ENCODE measurements around the gene SYTL3.

SYTL3 gene

GRCh38 chr6:158751224-158751623, 101.4 kb downstream of the SYTL3 start:
- Histone ChIP-seq H3K4me3 (ENCODE audit: insufficient read depth, low read depth, low read length) (no peak overlapping the region), H3K36me3 (ENCODE audit: control insufficient read depth, insufficient read depth, low read length) (no peaks in the 10 kb centered on the region), H3K27me3 (ENCODE audit: control insufficient read depth, insufficient read depth, low read length, poor library complexity, severe bottlenecking) (no peaks in the 10 kb centered on the region), H3K9me3 (ENCODE audit: control insufficient read depth, low read length) (no peaks in the 10 kb centered on the region), H3K27ac (ENCODE audit: insufficient read depth, low read depth, low read length, poor library complexity, severe bottlenecking) (no peak overlapping the region), H3K4me1 (ENCODE audit: control insufficient read depth, insufficient read depth, low read length) (no peaks in the 10 kb centered on the region)
- WGBS, 2 experiments, result 88 to 89% methylated on average over 9 of the region's 9 CpGs

GRCh38 chr6:158751921-158752320, 102.1 kb downstream of the SYTL3 start:
- no peaks in the 10 kb centered on the region for H3K27me3 ChIP-seq (ENCODE audit: control insufficient read depth, insufficient read depth, low read length, poor library complexity, severe bottlenecking)
- peaks cover under 1% of the 10 kb centered on the region for H3K4me1 ChIP-seq (ENCODE audit: control insufficient read depth, insufficient read depth, low read length)
- H3K4me3 ChIP-seq (ENCODE audit: insufficient read depth, low read depth, low read length), result no peak overlapping the region
- 90 to 91% methylated on average over 9 of the region's 9 CpGs for WGBS, 2 experiments
- H3K36me3 ChIP-seq (ENCODE audit: control insufficient read depth, insufficient read depth, low read length), result no peaks in the 10 kb centered on the region
- H3K9me3 ChIP-seq (ENCODE audit: control insufficient read depth, low read length), result no peaks in the 10 kb centered on the region
- H3K27ac ChIP-seq (ENCODE audit: insufficient read depth, low read depth, low read length, poor library complexity, severe bottlenecking), result no peak overlapping the region

GRCh38 chr6:158752613-158753012, 102.8 kb downstream of the SYTL3 start:
- Histone ChIP-seq H3K27ac (ENCODE audit: insufficient read depth, low read depth, low read length, poor library complexity, severe bottlenecking) (no peak overlapping the region), H3K36me3 (ENCODE audit: control insufficient read depth, insufficient read depth, low read length) (no peaks in the 10 kb centered on the region), H3K27me3 (ENCODE audit: control insufficient read depth, insufficient read depth, low read length, poor library complexity, severe bottlenecking) (no peaks in the 10 kb centered on the region), H3K9me3 (ENCODE audit: control insufficient read depth, low read length) (no peaks in the 10 kb centered on the region), H3K4me1 (ENCODE audit: control insufficient read depth, insufficient read depth, low read length) (peaks cover 7% of the 10 kb centered on the region), H3K4me3 (ENCODE audit: insufficient read depth, low read depth, low read length) (no peak overlapping the region)
- WGBS, 2 experiments, result 19% methylated on average over 3 of the region's 3 CpGs

- WGBS, 2 experiments, result 90 to 92% methylated on average over 9 of the region's 9 CpGs
- Histone ChIP-seq H3K27me3 (ENCODE audit: control insufficient read depth, insufficient read depth, low read length, poor library complexity, severe bottlenecking) (no peaks in the 10 kb centered on the region), H3K4me3 (ENCODE audit: insufficient read depth, low read depth, low read length) (no peak overlapping the region), H3K4me1 (ENCODE audit: control insufficient read depth, insufficient read depth, low read length) (peaks cover 13% of the 10 kb centered on the region), H3K36me3 (ENCODE audit: control insufficient read depth, insufficient read depth, low read length) (no peaks in the 10 kb centered on the region), H3K27ac (ENCODE audit: insufficient read depth, low read depth, low read length, poor library complexity, severe bottlenecking) (no peak overlapping the region), H3K9me3 (ENCODE audit: control insufficient read depth, low read length) (no peaks in the 10 kb centered on the region)
Measured at GRCh38 chr6:158753811-158754210, 104.0 kb downstream of the SYTL3 start.

- no peak overlapping the region for H3K27ac ChIP-seq (ENCODE audit: insufficient read depth, low read depth, low read length, poor library complexity, severe bottlenecking)
- 94 to 95% methylated on average over 11 of the region's 11 CpGs for WGBS, 2 experiments
- H3K4me3 ChIP-seq (ENCODE audit: insufficient read depth, low read depth, low read length), result no peak overlapping the region
- no peaks in the 10 kb centered on the region for H3K36me3 ChIP-seq (ENCODE audit: control insufficient read depth, insufficient read depth, low read length)
- peaks cover 13% of the 10 kb centered on the region for H3K4me1 ChIP-seq (ENCODE audit: control insufficient read depth, insufficient read depth, low read length)
- no peaks in the 10 kb centered on the region for H3K27me3 ChIP-seq (ENCODE audit: control insufficient read depth, insufficient read depth, low read length, poor library complexity, severe bottlenecking)
- no peaks in the 10 kb centered on the region for H3K9me3 ChIP-seq (ENCODE audit: control insufficient read depth, low read length)
Measured at GRCh38 chr6:158754738-158755137, 104.9 kb downstream of the SYTL3 start.

- Histone ChIP-seq H3K36me3 (ENCODE audit: control insufficient read depth, insufficient read depth, low read length) (no peaks in the 10 kb centered on the region), H3K9me3 (ENCODE audit: control insufficient read depth, low read length) (no peaks in the 10 kb centered on the region), H3K4me3 (ENCODE audit: insufficient read depth, low read depth, low read length) (no peak overlapping the region), H3K27ac (ENCODE audit: insufficient read depth, low read depth, low read length, poor library complexity, severe bottlenecking) (no peak overlapping the region), H3K27me3 (ENCODE audit: control insufficient read depth, insufficient read depth, low read length, poor library complexity, severe bottlenecking) (no peaks in the 10 kb centered on the region), H3K4me1 (ENCODE audit: control insufficient read depth, insufficient read depth, low read length) (peaks cover 13% of the 10 kb centered on the region)
- WGBS, 2 experiments, result 88 to 90% methylated on average over 13 of the region's 13 CpGs
Measured at GRCh38 chr6:158755636-158756035, 105.8 kb downstream of the SYTL3 start.

- no peak overlapping the region for H3K4me3 ChIP-seq (ENCODE audit: insufficient read depth, low read depth, low read length)
- no peaks in the 10 kb centered on the region for H3K36me3 ChIP-seq (ENCODE audit: control insufficient read depth, insufficient read depth, low read length)
- peaks cover 13% of the 10 kb centered on the region for H3K4me1 ChIP-seq (ENCODE audit: control insufficient read depth, insufficient read depth, low read length)
- H3K27me3 ChIP-seq (ENCODE audit: control insufficient read depth, insufficient read depth, low read length, poor library complexity, severe bottlenecking), result no peaks in the 10 kb centered on the region
- 91 to 95% methylated on average over 9 of the region's 9 CpGs for WGBS, 2 experiments
- H3K27ac ChIP-seq (ENCODE audit: insufficient read depth, low read depth, low read length, poor library complexity, severe bottlenecking), result no peak overlapping the region
- no peaks in the 10 kb centered on the region for H3K9me3 ChIP-seq (ENCODE audit: control insufficient read depth, low read length)
Measured at GRCh38 chr6:158756126-158756525, 106.3 kb downstream of the SYTL3 start.

GRCh38 chr6:158756977-158757752, 107.3 kb downstream of the SYTL3 start:
- no peak overlapping the region for H3K4me3 ChIP-seq (ENCODE audit: insufficient read depth, low read depth, low read length)
- 89 to 90% methylated on average over 25 of the region's 25 CpGs for WGBS, 2 experiments
- H3K36me3 ChIP-seq (ENCODE audit: control insufficient read depth, insufficient read depth, low read length), result no peaks in the 10 kb centered on the region
- no peak overlapping the region for H3K27ac ChIP-seq (ENCODE audit: insufficient read depth, low read depth, low read length, poor library complexity, severe bottlenecking)
- H3K4me1 ChIP-seq (ENCODE audit: control insufficient read depth, insufficient read depth, low read length), result peaks cover 13% of the 10 kb centered on the region
- H3K9me3 ChIP-seq (ENCODE audit: control insufficient read depth, low read length), result no peaks in the 10 kb centered on the region
- H3K27me3 ChIP-seq (ENCODE audit: control insufficient read depth, insufficient read depth, low read length, poor library complexity, severe bottlenecking), result no peaks in the 10 kb centered on the region

- no peak overlapping the region for H3K4me3 ChIP-seq (ENCODE audit: insufficient read depth, low read depth, low read length)
- H3K36me3 ChIP-seq (ENCODE audit: control insufficient read depth, insufficient read depth, low read length), result no peaks in the 10 kb centered on the region
- H3K4me1 ChIP-seq (ENCODE audit: control insufficient read depth, insufficient read depth, low read length), result peaks cover 13% of the 10 kb centered on the region
- no peak overlapping the region for H3K27ac ChIP-seq (ENCODE audit: insufficient read depth, low read depth, low read length, poor library complexity, severe bottlenecking)
- H3K27me3 ChIP-seq (ENCODE audit: control insufficient read depth, insufficient read depth, low read length, poor library complexity, severe bottlenecking), result no peaks in the 10 kb centered on the region
- WGBS, 2 experiments, result 76 to 78% methylated on average over 9 of the region's 9 CpGs
- H3K9me3 ChIP-seq (ENCODE audit: control insufficient read depth, low read length), result no peaks in the 10 kb centered on the region
Measured at GRCh38 chr6:158757753-158758090, 107.9 kb downstream of the SYTL3 start.

- Histone ChIP-seq H3K4me3 (ENCODE audit: insufficient read depth, low read depth, low read length) (no peak overlapping the region), H3K4me1 (ENCODE audit: control insufficient read depth, insufficient read depth, low read length) (peaks cover 13% of the 10 kb centered on the region), H3K27ac (ENCODE audit: insufficient read depth, low read depth, low read length, poor library complexity, severe bottlenecking) (no peak overlapping the region), H3K9me3 (ENCODE audit: control insufficient read depth, low read length) (no peaks in the 10 kb centered on the region), H3K27me3 (ENCODE audit: control insufficient read depth, insufficient read depth, low read length, poor library complexity, severe bottlenecking) (no peaks in the 10 kb centered on the region), H3K36me3 (ENCODE audit: control insufficient read depth, insufficient read depth, low read length) (no peaks in the 10 kb centered on the region)
- WGBS, 2 experiments, result 27 to 34% methylated on average over 9 of the region's 9 CpGs
Measured at GRCh38 chr6:158758451-158758860, 108.6 kb downstream of the SYTL3 start.

Measured in ectodermal cell (in vitro differentiated cells).